ENCODE measurements around the gene PRMT5. TPM values are rescaled to one million over a fixed set of nuclear protein-coding genes. Genes with fewer than 3 reads are reported as not detected.
"Not testable (repeated sequence)": the region's sequence is repeated elsewhere in the genome, so short reads cannot be mapped to it uniquely, and the experiment has no call there.

PRMT5 gene
- total RNA-seq, 4 donors from 2014 or later: 60.7 to 73.8 (median 63.2) TPM

DNA sequence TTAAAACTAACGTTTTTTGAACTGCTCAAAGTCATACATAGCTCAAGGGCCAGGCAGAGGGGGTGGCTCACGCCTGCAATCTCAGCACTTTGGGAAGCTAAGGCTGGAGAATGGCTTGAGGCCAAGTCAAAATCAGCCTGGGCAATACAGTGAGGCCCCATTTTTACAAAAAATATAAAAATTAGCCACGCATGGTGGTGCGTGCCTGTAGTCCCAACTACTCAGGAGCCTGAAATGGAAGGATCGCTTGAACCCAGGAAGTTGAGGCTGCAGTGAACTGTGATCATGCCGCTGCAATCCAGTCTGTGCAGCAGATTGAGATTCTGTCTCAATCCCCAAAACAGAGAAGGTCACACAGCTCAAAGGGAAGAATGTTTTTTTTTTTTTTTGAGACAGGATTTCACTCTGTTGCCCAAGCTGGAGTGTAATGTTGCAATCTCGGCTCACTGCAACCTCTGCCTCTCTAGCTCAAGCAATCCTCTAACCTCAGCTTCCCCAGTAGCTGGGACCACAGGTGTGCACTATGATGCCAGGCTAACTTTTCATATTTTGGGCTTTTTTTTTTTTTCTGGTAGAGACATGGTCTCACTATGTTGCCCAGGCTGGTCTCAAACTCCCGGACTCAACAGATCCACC is 13.2 kb downstream of the PRMT5 start:
- TF ChIP-seq POLR2A (IDR thresholded peaks at IDR 0.05): no peak
- TF ChIP-seq, protein P1, sequence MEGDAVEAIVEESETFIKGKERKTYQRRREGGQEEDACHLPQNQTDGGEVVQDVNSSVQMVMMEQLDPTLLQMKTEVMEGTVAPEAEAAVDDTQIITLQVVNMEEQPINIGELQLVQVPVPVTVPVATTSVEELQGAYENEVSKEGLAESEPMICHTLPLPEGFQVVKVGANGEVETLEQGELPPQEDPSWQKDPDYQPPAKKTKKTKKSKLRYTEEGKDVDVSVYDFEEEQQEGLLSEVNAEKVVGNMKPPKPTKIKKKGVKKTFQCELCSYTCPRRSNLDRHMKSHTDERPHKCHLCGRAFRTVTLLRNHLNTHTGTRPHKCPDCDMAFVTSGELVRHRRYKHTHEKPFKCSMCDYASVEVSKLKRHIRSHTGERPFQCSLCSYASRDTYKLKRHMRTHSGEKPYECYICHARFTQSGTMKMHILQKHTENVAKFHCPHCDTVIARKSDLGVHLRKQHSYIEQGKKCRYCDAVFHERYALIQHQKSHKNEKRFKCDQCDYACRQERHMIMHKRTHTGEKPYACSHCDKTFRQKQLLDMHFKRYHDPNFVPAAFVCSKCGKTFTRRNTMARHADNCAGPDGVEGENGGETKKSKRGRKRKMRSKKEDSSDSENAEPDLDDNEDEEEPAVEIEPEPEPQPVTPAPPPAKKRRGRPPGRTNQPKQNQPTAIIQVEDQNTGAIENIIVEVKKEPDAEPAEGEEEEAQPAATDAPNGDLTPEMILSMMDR (IDR thresholded peaks at IDR 0.05): no peak
- intact Hi-C loops (cut with DNase I): no loop called here
- DNase-seq: no peak
- no peaks in the 10 kb centered on the region for H3K27me3 ChIP-seq
- peaks cover 5 to 9% of the 10 kb centered on the region in 2 donors for H3K36me3 ChIP-seq
- 84 to 89% methylated on average over 8 of the region's 8 CpGs for WGBS, 2 donors
- H3K4me3 ChIP-seq (replicated peaks in 1 of 3): no peak overlapping the region
- H3K9me3 ChIP-seq: no peaks in the 10 kb centered on the region
- peaks cover 18 to 24% of the 10 kb centered on the region in 2 donors for H3K4me1 ChIP-seq
- no peak overlapping the region for H3K27ac ChIP-seq

DNA sequence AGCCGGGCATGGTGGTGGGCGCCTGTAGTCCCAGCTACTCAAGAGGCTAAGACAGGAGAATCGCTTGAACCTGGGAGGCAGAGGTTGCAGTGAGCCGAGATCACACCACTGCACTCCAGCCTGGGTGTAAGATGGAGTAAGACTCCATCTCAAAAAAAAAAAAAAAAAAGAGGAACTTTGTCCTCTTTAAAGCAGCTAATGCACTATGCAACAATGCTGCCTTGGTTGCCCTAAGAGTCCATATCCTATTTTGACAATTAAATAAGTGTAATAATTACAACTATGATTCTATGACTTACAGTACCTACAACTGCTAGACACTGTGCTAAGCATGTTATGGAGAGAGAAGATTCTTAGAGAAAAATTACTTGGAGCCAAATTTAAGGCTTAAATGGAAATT is 14.3 kb downstream of the PRMT5 start:
- H3K27me3 ChIP-seq; H3K4me3 ChIP-seq (replicated peaks in 1 of 3); H3K36me3 ChIP-seq; H3K27ac ChIP-seq; DNase-seq; H3K9me3 ChIP-seq; intact Hi-C loops (cut with DNase I): not testable (repeated sequence)
- peaks cover 18 to 22% of the 10 kb centered on the region in 2 donors for H3K4me1 ChIP-seq
- 92 to 96% methylated on average over 4 of the region's 4 CpGs for WGBS, 2 donors

DNA sequence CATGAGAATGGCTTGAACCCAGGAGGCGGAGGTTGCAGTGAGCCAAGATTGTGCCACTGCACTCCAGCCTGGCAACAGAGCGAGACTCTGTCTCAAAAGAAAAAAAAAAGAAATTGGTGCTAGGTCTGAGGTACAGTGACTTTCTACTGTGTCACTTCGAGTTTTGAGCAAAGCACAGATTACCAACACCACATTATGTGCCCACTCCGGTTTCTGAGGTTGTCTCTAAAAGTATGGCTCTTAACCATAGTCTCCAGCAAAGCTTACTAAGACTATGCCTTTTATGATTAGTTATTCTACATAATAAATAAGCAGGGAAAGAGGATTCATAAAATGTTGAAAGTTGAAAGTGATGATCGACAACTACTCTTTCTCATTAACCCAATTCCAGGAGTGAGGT is 18.3 kb downstream of the PRMT5 start:
- no peak overlapping the region for H3K27ac ChIP-seq
- no peaks in the 10 kb centered on the region for H3K9me3 ChIP-seq
- H3K4me3 ChIP-seq (replicated peaks in 1 of 3): no peak overlapping the region
- DNase-seq: no peak
- H3K36me3 ChIP-seq: peaks cover 37 to 41% of the 10 kb centered on the region in 2 donors
- H3K4me1 ChIP-seq: no peaks in the 10 kb centered on the region
- intact Hi-C loops (cut with DNase I): no loop called here
- H3K27me3 ChIP-seq: no peaks in the 10 kb centered on the region
- 90 to 95% methylated on average over 5 of the region's 5 CpGs for WGBS, 2 donors
- TF ChIP-seq POLR2A (IDR thresholded peaks at IDR 0.05): no peak
- TF ChIP-seq, protein P1 (IDR thresholded peaks at IDR 0.05): no peak

DNA sequence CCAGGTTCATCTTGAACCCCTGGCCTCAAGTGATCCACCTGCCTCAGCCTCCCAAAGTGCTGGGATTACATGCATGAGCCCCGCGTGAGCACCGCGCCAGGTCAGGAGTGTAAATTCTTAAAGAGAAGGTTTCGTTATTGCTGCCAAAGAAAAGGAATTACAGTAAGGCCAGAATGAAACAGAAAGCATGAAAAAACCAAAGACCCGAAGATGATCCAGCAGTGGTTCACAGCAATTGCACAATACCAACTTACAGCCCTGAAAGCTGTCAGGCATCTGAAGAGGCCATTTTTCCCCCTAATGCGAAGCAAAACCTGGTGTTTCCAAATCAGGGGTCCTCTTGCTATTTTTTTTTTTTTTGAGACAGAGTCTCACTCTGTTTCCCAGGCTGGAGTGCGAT is 20.6 kb downstream of the PRMT5 start:
- Histone ChIP-seq H3K27ac (no peak overlapping the region), H3K4me3 (replicated peaks in 1 of 3) (no peak overlapping the region), H3K9me3 (no peaks in the 10 kb centered on the region), H3K36me3 (peaks cover 60 to 65% of the 10 kb centered on the region in 2 donors), H3K4me1 (no peaks in the 10 kb centered on the region), H3K27me3 (no peaks in the 10 kb centered on the region)
- no peak for DNase-seq
- 92 to 95% methylated on average over 8 of the region's 8 CpGs for WGBS, 2 donors
- TF ChIP-seq POLR2A (IDR thresholded peaks at IDR 0.05): no peak
- TF ChIP-seq, protein P1 (IDR thresholded peaks at IDR 0.05): no peak
- intact Hi-C loops (cut with DNase I): no loop called here

DNA sequence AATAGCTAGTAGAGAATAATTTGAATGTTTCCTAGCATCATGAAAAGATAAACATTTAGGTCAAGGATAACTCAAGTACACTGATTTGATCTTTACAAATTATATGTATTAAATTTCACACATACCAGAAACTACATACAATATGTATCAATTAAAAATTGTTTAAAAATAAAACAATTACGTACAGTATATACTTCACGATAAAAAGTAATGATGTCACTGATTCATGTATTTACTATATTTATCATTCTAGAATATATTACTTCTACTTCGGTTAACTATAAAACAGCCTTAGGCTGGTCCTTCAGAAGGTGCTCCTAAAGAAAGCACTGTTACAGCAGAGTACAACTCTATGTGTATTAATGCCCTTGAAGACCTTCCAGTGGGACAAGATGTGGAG is 21.7 kb downstream of the PRMT5 start:
- Histone ChIP-seq H3K4me3 (replicated peaks in 1 of 3) (no peak overlapping the region), H3K27ac (no peak overlapping the region), H3K4me1 (no peaks in the 10 kb centered on the region), H3K9me3 (no peaks in the 10 kb centered on the region), H3K27me3 (no peaks in the 10 kb centered on the region), H3K36me3 (peaks cover 69 to 74% of the 10 kb centered on the region in 2 donors)
- intact Hi-C loops (cut with DNase I): no loop called here
- TF ChIP-seq POLR2A (IDR thresholded peaks at IDR 0.05): no peak
- TF ChIP-seq, protein P1 (IDR thresholded peaks at IDR 0.05): no peak
- DNase-seq: no peak
- 96% methylated on average over 3 of the region's 3 CpGs for WGBS, 2 donors
